Muscle layer of colon (tissue), 2 donors: ENCODE measurements around the gene HDAC9.

ENCODE experiments used
- H3K27ac ChIP-seq: one replicate; pipeline ENCODE4 v1.7.0; 2013; ENCODE audit warnings: low read depth, mild to moderate bottlenecking, low read length, moderate library complexity
- H3K27me3 ChIP-seq, 2 donors: one replicate each; pipeline ENCODE4 v1.7.0; 2013; ENCODE audit warnings: low read length in 2 of 2, mild to moderate bottlenecking in 2 of 2; ENCODE audit not compliant: insufficient read depth in 2 of 2, control insufficient read depth in 1 of 2
- H3K36me3 ChIP-seq: one replicate; pipeline ENCODE4 v1.7.0; 2013; ENCODE audit warnings: mild to moderate bottlenecking, low read length; ENCODE audit not compliant: insufficient read depth
- H3K4me1 ChIP-seq: one replicate; pipeline ENCODE4 v1.7.0; 2013; ENCODE audit warnings: mild to moderate bottlenecking, low read length; ENCODE audit not compliant: insufficient read depth
- H3K4me3 ChIP-seq, 2 donors: one replicate each; pipeline ENCODE4 v1.7.0; 2013; ENCODE audit warnings: low read length in 2 of 2, low read depth in 1 of 2, mild to moderate bottlenecking in 1 of 2, moderate library complexity in 1 of 2
- H3K9ac ChIP-seq: one replicate; pipeline ENCODE4 v1.7.0; 2013; ENCODE audit warnings: low read length
- H3K9me3 ChIP-seq: one replicate; pipeline ENCODE4 v1.7.0; 2013; ENCODE audit warnings: mild to moderate bottlenecking, low read length
- donor health status: abdominal sarcoma.
- donor health status: Adenocarcinoma of cecum.

Gene HDAC9

GRCh38 chr7:18756378-18757050, 261.0 kb downstream of the HDAC9 start:
- no peak overlapping the region for H3K9ac ChIP-seq
- no peak overlapping the region for H3K4me3 ChIP-seq
- H3K4me1 ChIP-seq = no peaks in the 10 kb centered on the region
- no peaks in the 10 kb centered on the region for H3K27me3 ChIP-seq
- no peaks in the 10 kb centered on the region for H3K9me3 ChIP-seq
- no peak overlapping the region for H3K27ac ChIP-seq
- H3K36me3 ChIP-seq = no peaks in the 10 kb centered on the region

- Histone ChIP-seq H3K9me3 (no peaks in the 10 kb centered on the region), H3K27ac (no peak overlapping the region), H3K36me3 (no peaks in the 10 kb centered on the region), H3K4me1 (no peaks in the 10 kb centered on the region), H3K9ac (no peak overlapping the region), H3K27me3 (no peaks in the 10 kb centered on the region), H3K4me3 (no peak overlapping the region)
These were observed 264.5 kb downstream of the HDAC9 start for GRCh38 chr7:18760046-18760445.

GRCh38 chr7:18760631-18761445, 265.3 kb downstream of the HDAC9 start:
- no peak overlapping the region for H3K4me3 ChIP-seq
- H3K4me1 ChIP-seq = no peaks in the 10 kb centered on the region
- no peak overlapping the region for H3K9ac ChIP-seq
- H3K36me3 ChIP-seq = no peaks in the 10 kb centered on the region
- no peaks in the 10 kb centered on the region for H3K9me3 ChIP-seq
- no peak overlapping the region for H3K27ac ChIP-seq
- no peaks in the 10 kb centered on the region for H3K27me3 ChIP-seq

GRCh38 chr7:18762189-18762588, 266.6 kb downstream of the HDAC9 start:
- H3K9ac ChIP-seq = no peak overlapping the region
- H3K27me3 ChIP-seq = no peaks in the 10 kb centered on the region
- H3K36me3 ChIP-seq = no peaks in the 10 kb centered on the region
- H3K27ac ChIP-seq = no peak overlapping the region
- H3K9me3 ChIP-seq = no peaks in the 10 kb centered on the region
- no peaks in the 10 kb centered on the region for H3K4me1 ChIP-seq
- no peak overlapping the region for H3K4me3 ChIP-seq

GRCh38 chr7:18768256-18768655, 272.7 kb downstream of the HDAC9 start:
- H3K36me3 ChIP-seq = no peaks in the 10 kb centered on the region
- no peaks in the 10 kb centered on the region for H3K9me3 ChIP-seq
- H3K4me1 ChIP-seq = no peaks in the 10 kb centered on the region
- H3K4me3 ChIP-seq = no peak overlapping the region
- H3K27me3 ChIP-seq = no peaks in the 10 kb centered on the region
- no peak overlapping the region for H3K9ac ChIP-seq
- H3K27ac ChIP-seq = no peak overlapping the region

- Histone ChIP-seq H3K27me3 (no peaks in the 10 kb centered on the region), H3K27ac (no peak overlapping the region), H3K36me3 (no peaks in the 10 kb centered on the region), H3K4me1 (no peaks in the 10 kb centered on the region), H3K9ac (no peak overlapping the region), H3K9me3 (no peaks in the 10 kb centered on the region), H3K4me3 (no peak overlapping the region)
These were observed 274.7 kb downstream of the HDAC9 start for GRCh38 chr7:18770154-18770811.

- Histone ChIP-seq H3K36me3 (no peaks in the 10 kb centered on the region), H3K4me1 (no peaks in the 10 kb centered on the region), H3K9me3 (no peaks in the 10 kb centered on the region), H3K27me3 (no peaks in the 10 kb centered on the region), H3K4me3 (no peak overlapping the region), H3K9ac (no peak overlapping the region), H3K27ac (no peak overlapping the region)
These were observed 275.3 kb downstream of the HDAC9 start for GRCh38 chr7:18770822-18771221.

GRCh38 chr7:18771834-18772566, 276.5 kb downstream of the HDAC9 start:
- H3K9me3 ChIP-seq = no peaks in the 10 kb centered on the region
- H3K27me3 ChIP-seq = no peaks in the 10 kb centered on the region

GRCh38 chr7:18772567-18772965, 277.0 kb downstream of the HDAC9 start:
- H3K9me3 ChIP-seq = no peaks in the 10 kb centered on the region
- H3K4me1 ChIP-seq = no peaks in the 10 kb centered on the region

More at GRCh38 chr7:18771834-18772566, 276.5 kb downstream of the HDAC9 start:
- no peak overlapping the region for H3K27ac ChIP-seq
- H3K36me3 ChIP-seq = no peaks in the 10 kb centered on the region
- no peaks in the 10 kb centered on the region for H3K4me1 ChIP-seq
- H3K4me3 ChIP-seq = no peak overlapping the region
- H3K9ac ChIP-seq = no peak overlapping the region

GRCh38 chr7:18777314-18777713, 281.8 kb downstream of the HDAC9 start:
- Histone ChIP-seq H3K4me1 (no peaks in the 10 kb centered on the region), H3K9me3 (no peaks in the 10 kb centered on the region), H3K4me3 (no peak overlapping the region), H3K27ac (no peak overlapping the region), H3K27me3 (no peaks in the 10 kb centered on the region), H3K9ac (no peak overlapping the region), H3K36me3 (no peaks in the 10 kb centered on the region)

More at GRCh38 chr7:18772567-18772965, 277.0 kb downstream of the HDAC9 start:
- Histone ChIP-seq H3K36me3 (no peaks in the 10 kb centered on the region), H3K27ac (no peak overlapping the region), H3K27me3 (no peaks in the 10 kb centered on the region), H3K9ac (no peak overlapping the region), H3K4me3 (no peak overlapping the region)

GRCh38 chr7:18778594-18778993, 283.0 kb downstream of the HDAC9 start:
- Histone ChIP-seq H3K4me3 (no peak overlapping the region), H3K9me3 (no peaks in the 10 kb centered on the region), H3K36me3 (no peaks in the 10 kb centered on the region), H3K27ac (no peak overlapping the region), H3K9ac (no peak overlapping the region), H3K4me1 (no peaks in the 10 kb centered on the region), H3K27me3 (no peaks in the 10 kb centered on the region)
